ENCODE measurements around the gene CNGA4.

GRCh38 chr11:6216501-6216900 lies 22.4 kb upstream of the CNGA4 start:
- TF ChIP-seq CTCF (conservative IDR thresholded peaks at IDR 0.05): no peak
- no peak for TF ChIP-seq ZFX (IDR thresholded peaks at IDR 0.05)
